ENCODE measurements around the gene HSPG2.

Gene HSPG2

DNA sequence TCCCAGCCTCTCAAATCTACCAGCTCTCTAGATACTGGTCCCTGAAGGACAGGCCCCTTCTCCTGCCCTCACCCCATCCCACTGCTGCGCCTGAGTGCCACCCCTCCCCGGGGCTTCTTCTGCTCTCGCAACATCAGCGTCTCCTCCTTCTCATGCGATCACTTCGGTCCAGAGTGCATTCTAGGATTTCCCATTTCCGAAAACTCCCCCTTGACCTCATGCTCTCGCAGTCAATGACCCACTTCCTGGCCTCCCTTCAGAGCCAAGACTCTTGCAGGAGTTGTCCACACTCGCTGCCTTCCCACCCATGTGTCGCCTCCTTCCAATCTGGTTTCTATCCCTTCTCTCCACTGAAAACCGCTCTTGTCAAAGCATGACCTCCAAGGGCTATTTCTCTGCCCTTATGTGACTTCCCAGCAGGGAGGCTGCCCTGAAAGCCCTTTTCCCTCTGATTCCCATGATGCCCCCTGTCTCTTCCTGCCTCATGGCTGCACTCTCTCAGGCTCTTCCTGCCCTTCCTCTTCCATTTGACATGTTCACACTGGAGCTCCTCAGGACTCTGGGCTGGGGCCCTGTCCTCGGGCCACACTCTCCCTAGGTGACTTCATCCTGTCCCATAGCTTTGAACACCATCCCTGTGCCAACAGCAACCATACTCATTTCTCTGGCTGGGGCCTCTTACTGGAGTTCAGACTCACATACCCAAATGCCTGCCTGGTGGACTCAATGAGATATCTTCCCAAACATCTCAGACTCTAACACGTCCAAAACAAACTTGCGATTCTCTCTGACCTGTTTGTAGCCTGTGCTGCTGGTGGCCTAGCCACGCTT lies 79.1 kb downstream of the HSPG2 start:
- DNase-seq = no peak

DNA sequence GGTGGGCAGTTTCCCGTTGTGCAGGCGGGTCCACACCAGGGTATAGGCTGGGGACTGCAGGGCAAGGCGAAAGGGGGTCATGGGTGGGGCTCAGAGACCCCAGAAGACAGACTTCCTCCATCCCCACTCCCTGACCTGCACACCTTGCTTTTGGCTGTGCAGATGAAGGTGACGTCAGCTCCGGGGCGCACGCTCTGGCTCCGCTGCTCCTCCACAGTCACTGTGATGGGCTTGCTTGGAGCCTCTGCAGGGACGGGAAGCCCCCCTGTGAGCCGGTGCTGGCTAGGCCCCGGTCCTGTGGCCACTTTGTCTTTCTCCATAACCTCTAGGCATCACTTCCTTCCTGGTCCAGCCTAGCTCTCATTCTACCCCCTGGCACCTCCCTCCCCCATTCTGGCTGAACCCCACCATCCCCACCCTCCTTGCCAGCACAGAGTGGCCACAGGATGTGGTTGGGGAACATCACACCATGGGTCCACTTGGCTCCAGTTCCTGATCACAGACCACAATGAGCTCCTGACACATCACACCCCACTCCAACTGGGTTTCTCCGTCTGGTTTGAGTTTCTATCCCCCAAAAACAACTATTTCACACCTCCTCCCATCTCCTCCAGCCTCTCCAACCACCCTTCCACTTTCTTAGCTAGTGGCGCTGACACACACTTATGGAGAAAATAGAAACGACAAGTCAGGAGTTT lies 79.8 kb downstream of the HSPG2 start:
- DNase-seq = no peak

DNA sequence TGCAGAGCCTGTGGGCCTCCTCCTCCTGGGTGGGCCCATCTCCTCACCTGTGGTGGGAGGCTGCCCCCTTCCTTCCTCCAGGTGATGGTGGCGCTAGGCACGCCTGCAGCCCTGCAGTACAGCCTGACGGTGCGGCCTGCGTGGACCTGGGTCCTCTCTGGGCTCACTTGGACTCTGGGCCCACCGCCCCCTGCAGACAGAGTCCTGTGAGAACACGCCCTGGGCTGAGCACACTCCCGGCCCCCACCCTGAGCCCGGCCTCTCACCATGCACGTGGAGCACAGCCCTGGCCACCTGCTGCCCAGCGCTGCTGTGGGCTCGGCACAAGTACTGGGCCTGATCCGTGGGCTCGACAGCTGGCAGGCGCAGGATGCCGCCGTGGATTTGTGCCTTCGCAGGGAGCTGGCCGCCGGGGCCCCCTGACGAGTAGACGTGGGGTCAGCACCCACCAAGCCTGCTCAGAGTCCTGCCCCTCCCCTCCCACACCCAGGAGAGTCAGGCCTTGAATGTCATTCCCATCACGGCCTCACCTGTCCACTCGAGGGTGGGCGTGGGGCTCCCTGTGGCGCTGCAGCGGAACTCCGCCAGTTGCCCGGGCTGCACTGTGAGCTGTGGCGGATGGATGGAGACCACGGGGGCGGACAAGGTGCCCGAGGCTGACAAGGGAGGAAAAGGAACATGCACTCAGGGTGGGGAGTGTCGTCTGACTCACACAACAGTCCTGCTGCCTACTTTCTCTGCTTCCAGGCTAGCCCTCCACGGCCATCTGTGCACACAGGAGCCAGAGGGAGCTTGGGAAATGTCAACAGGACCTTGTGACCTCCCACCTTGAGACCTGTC lies 81.6 kb downstream of the HSPG2 start:
- DNase-seq = no peak

DNA sequence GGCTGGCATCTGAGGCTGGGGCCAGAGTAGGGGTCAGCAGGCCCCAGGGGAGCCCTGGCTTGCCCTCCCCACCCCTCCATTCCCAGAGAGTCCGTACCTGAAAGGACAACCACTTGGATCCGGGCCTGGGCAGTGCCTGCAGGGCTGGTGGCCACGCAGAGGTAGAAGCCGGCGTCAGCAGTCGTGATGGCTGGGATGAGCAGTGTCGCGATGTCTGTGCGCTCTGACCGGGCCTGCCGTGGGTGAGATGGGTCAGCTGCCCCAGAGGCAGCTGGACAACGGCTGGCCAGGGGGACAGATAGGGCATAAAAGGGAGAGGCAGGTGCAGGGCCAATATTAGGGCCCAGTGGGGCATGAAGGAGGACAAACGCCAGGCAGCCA lies 82.4 kb downstream of the HSPG2 start:
- no peak for DNase-seq

DNA sequence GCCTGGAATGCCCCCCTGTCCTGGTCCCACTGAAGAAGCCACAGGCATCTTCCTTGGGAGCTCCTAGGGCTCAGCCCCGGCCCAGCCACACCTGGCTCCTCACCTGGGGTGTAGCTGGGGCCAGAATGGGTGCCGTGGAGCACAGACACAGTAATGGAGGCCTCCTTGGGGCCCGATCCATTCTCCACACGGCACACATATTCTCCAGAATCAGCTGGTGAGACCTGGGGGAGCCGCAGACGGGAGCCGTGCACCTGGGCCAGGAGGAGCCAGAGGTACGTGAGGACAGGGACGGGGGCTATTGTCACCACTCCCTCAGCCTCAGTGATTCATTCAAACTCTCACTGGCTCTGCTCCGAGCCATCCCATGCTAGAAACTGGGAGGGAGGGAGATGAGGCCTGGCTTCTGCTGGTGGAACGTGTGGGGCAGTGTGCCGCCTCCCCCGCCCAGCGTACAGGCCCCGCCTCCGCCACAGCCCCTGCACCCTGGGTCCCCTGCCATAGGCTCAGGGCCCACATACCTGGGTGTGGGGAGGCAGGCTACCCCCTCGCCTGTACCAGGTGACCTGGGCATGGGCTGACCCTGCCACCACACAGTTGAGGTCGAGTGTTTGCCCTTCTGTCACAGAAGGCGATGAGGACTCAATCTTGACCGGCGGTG lies 82.9 kb downstream of the HSPG2 start:
- DNase-seq = no peak

DNA sequence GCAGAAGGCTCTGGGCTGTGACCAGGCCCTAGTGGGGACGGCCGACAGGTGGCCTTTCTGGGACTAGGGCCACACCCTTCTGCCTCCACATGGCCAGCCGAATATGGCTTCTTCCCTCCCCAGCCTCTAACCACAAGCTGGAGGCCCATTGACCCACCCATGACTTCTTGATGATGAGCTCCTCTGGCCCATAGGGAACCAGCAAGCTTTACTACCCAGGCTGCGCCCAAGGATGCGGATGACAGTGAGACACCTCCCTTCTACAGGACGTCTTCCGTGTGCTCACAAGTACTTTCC lies 84.0 kb downstream of the HSPG2 start:
- no peak for DNase-seq

DNA sequence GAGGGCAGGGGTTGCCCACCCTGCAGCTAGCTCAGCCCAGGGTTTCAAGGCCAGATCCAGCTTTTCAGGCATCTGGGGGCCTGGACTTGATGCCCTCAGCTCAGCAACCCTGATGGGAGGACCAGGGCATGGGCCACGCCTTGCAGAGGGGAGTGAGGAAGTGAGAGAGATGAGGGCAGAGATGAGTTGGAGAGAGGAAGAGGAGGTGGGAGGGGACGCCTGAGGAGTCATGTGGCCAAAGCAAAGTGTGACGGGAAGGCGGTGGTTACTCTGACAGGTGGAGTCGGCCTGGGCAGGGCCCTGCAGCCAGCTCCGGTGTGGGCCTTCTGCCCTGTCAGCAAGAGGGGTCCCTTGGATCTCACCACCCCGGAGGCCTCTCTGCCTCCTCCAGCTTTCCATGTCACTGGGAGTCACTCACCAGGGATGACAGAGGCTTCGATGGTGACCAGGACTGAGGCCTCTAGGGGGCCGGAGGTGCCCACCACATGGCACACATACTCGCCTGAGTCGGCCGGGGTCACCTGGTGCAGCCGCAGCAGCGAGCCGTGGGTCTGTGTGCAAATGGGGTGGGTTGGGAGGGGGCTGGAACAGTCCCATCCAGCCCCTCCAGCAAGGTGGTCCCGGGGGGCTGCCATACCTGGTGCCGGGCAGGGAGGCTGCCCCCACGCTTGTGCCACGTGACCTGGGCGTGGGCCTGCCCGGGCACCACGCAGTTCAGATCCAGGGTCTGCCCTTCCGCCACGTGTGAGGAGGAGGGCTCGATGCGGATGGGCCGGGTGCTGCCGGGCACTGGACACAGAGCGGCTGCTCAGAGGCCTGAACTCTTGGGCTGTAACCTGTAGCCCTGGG lies 84.6 kb downstream of the HSPG2 start:
- DNase-seq = no peak

DNA sequence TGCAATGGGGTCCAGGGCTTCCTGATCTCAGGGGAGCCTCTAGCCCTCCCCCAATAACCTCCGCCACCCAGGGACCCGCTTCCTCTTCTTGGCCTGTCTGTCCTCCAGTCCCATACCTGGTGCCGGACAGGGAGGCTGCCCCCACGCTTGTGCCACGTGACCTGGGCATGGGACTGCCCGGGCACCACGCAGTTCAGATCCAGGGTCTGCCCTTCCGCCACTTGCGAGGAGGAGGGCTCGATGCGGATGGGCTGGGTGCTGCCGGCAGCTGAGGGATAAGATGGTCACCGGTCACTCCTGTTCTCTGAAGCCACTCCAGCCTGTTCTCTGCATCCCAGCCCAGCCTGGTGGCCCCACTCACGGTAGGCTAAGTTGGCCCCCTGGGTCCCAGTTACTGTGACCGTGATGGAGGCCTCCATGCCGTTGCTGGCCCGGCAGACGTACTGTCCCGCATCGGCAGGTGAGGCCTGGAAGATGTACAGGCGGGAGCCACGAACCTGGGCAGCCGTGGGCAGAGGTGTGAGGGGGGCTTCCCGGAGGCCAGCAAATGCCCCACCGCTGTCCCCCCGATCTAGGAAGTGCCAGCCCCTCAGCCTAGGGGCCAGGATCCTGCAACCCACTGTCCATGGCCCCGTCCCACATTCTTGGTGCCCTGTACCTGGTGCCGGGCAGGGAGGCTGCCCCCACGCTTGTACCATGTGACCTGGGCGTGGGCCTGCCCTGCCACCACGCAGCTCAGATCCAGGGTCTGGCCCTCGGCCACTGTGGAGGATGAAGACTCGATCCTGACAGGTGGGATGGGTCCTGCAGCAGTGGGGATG lies 85.5 kb downstream of the HSPG2 start:
- no peak for DNase-seq

DNA sequence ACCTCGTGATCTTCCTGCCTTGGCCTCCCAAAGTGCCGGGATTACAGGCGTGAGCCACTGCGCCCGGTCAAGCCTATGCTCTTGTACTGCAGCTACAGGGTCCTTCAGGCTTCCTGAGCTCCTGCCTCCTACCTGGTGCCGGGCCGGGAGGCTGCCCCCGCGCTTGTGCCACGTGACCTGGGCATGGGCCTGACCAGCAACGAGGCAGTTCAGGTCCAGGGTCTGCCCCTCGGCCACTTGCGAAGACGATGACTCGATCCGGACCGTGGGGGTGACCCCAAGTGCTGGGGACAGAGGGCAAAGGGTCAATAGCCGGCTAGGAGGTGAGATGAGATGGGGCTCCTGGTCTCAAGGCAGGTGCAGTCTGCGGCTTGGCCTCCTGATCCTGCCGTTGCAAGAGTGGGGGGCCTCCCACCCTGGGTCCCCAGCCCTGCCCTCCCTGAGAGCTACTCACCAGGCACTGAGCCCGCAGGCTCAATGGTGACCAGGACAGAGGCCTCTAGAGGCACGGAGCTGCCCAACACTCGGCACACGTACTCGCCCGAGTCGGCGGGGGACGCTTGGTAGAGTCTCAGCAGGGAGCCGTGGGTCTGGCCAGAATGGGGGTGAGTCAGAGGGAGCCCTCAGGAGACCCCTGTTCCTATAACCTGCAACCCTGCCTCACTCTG lies 87.1 kb downstream of the HSPG2 start:
- DNase-seq = no peak

DNA sequence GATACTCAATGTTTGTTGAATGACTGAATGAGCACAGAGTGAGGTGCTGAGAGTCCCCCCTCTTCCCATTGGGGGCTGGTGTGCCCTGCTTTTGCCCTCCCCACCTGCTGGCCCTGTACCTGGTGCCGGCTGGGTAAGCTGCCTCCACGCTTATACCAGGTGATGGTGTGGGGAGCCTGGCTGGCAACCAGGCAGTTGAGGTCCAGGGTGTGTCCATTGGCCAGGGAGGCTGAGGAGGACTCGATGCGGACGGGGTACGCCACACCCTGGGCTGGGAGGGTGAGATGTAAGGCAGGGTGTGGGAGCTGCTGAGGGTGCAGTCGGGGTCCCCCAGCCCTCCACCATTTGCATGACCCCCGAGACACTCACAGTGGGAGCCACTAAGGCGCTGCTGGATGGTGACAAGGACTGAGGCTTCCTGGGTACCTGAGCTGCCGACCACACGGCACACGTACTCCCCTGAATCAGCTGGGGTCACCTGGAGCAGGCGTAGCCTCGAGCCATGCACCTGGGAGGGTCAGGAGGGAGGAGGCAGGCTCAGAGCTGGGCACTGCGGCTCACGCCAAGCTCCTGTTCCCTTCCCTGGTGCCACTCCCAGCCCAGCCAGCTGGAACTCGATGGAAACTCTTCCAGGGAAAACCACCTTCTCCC lies 88.5 kb downstream of the HSPG2 start:
- no peak for DNase-seq

DNA sequence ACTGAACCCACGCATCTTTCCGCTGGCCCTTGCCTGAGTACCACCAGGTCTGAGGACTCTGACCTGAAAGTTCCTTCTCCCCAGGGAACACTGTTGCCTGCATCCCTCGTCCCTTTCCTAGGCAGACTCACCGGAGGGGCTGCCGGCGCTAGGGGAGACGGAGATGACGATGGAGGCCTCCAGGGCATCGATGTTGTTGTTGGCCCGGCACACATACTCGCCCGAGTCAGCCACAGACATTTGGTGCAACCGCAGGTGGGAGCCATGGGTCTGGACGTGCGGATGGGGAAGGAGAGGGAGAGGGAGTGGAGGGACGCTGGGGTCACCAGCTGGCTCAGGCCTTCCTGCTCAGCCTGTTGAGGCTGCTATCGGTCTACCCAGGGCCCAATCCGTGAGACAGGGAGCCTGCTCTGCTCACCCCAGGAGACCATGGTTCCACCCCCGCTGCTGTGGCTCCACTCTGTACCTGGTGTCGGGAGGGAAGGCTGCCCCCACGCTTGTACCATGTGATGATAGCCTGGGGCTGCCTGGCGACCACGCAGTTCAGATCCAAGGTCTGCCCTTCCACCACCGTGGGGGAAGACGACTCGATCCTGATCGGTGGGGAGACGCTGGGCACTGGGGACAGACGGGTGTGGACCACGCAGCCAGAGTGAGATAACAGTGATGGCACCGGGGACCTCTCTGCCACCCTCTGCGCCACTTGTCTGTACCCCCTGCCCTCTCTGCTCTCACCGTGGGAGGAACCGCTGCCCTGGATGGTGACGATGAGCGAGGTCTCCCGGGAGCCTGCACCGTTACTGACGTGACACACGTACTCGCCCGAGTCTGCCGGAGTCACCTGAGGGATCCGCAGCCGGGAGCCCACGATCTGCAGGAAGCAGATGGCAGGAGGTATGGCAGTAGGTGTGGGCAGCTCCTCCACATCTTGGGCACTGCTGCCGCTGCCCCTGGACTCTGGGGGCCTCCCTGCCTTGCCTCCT lies 89.6 kb downstream of the HSPG2 start:
- DNase-seq = no peak

DNA sequence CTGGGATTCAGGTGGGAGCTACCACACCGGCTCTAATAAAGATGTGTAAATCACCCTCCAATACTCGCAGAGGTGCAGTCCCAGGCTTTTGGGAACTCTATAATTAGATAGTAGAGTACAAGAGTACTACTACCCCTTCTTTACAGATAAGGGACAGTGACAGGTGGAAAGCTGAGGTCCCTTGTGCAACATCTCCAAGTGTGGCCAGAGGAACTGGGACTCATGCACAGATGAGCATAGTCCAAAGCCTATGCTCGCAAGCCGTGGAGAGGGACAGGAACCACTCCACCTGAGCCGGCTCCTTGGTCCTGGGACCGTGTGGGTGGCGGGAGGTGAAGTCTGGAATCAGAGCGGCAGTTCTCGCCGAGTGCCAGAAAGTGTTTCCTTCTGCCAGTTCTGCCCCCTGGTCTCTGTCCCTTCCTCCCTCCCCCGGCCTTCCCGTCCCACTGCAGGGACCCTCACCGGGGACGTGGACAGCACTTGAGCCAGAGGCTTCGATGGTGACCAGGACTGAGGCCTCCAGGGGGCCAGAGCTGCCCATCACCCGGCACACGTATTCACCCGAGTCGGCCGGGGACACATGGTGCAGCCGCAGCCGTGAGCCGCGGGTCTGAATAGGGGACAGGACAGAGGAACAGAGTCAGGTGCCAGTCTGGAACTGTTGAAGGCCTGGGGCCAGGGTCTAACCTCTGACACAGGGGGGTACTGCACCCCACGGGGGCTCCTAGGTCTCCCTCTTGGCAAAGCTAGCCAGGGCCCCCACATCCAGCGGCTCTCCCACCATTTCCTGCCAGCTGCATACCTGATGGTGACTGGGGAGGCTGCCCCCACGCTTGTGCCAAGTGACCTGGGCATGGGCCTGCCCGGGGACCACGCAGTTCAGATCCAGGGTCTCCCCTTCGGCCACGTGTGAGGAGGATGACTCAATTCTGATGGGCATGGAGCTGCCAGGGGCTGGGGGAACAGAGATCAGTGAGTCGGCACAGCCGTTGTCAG lies 91.2 kb downstream of the HSPG2 start:
- DNase-seq = no peak

DNA sequence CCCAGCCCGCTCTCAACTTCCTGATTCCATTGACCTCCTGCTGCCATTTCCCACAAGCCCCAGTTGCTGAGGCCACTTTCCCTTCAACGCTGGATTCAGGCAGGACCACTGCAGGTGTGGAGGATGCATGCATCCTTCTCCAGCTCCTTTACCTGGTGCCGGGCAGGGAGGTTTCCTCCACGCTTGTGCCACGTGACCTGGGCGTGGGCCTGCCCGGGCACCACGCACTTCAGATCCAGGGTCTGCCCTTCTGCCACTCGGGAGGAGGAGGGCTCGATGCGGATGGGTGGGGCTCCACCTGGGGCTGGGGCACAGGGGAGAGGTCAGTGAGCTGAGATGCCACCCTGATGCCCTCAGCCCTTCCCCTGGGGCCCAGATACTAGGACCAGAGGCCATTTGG lies 93.1 kb downstream of the HSPG2 start:
- no peak for DNase-seq

DNA sequence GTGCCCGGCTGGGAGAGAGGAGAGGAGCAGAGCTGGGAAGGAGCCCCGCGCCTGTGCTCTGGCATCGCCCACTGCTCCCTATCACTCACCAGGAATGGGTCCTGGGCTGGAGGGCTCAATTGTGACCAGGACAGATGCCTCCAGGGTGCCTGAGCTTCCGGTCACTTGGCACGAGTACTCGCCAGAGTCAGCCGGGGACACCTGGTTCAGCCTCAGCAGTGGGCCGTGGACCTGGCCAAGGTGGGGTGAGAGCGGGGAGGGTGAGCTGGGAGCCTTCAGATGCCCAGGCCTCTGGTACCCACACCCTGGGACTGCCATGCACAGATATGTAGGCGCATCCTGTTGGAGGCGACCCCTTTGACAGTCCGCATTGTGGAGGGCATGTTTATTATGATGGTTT lies 93.9 kb downstream of the HSPG2 start:
- DNase-seq = no peak

DNA sequence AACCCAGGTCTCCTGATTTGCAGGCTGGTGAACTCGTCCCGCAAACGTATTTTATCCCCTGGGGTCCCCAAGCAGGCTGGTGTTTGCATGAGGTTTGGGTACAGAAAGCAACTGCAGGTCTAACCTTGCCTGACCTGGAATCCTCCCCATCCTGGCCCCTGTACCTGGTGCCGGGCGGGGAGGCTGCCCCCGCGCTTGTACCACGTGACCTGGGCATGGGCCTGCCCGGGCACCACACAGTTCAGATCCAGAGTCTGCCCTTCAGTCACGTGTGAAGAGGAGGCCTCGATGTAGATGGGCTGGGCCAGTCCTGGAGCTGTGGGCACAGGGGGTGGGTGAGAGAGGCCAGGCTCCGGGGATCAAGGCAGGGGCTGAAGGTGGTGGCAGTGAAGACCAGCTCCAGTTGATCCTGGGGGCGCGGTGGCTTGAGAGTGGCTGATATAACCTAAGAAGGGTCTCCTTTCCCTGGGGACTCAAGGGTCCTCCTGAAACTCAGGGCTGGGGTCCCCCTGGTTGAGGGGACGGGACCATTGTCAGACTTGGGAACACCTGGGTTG lies 94.4 kb downstream of the HSPG2 start:
- DNase-seq = no peak

DNA sequence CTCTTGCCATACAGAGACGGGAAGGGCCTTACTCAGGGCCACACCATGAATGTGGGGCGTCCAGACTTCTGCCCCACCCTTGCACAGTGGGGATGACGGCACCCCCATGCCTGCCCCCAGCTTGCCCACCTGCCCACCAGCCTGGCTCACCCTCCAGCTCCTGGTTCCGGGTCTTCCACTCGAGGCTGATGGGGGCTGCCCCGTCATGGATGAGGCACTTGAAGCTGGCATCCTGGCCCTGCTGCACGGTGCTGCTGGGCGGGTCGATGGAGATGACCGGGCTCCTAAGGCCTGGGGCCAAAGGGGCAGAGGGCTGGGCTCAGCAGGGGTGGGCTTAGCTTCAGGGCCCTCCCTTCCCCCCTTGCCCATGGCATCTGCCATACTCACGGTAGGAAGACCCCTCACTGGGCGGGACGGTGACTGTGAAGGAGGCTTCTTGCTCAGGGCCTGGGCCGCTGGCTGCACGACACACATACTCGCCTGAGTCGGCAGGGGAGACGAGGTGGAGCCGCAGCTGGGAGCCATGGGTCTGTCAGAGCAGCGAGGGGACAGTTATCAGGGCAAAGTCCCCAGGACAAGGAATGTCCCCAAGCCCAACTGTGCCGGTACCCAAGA lies 95.2 kb downstream of the HSPG2 start:
- no peak for DNase-seq

DNA sequence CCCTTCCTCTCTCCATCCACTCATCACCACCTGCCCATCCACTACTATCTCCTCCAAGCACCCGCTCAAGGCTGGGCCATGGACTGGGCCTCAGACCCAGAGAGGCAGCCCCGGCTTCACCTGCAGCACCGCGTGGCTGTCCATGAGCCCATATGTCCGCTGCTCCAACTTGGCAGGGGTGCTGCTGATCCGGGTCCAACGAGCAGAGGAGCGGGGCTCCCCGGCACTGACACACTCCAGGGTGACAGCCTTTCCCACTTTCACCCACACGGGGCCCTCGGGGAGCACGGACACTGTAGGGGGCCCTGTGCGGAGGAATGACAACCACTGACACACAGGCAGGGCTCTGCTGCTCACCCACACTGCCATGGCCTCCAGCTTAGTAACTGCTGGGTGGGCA lies 96.1 kb downstream of the HSPG2 start:
- no peak for DNase-seq

Data from stimulated activated CD4-positive, alpha-beta T cell treated with anti-CD3 and anti-CD28 coated beads, Interleukin-4, amount 100 ng/mL, for 24 hours (primary cell).